GM19099 (cell line): ENCODE data around the gene IRAK1.

Experiments used
- POLR2A ChIP-seq: IDR thresholded peaks from 3 replicates; pipeline ENCODE4 v1.6.1; 2011; ENCODE audit warnings: low read depth; ENCODE audit not compliant: insufficient read length; ENCODE audit errors: extremely low read depth

The IRAK1 gene

GRCh38 chrX:154002215-154002719, 17.4 kb downstream of the IRAK1 start:
- TF ChIP-seq POLR2A = peak; percentile 60

- no peak for TF ChIP-seq POLR2A
Measured at GRCh38 chrX:154000051-154000450, 19.7 kb downstream of the IRAK1 start.

GRCh38 chrX:153999359-154000037, 20.2 kb downstream of the IRAK1 start:
- no peak for TF ChIP-seq POLR2A

GRCh38 chrX:153995504-153995903, 24.2 kb downstream of the IRAK1 start:
- no peak for TF ChIP-seq POLR2A

- no peak for TF ChIP-seq POLR2A
Measured at GRCh38 chrX:153993978-153994377, 25.7 kb downstream of the IRAK1 start.

GRCh38 chrX:153993079-153993478, 26.6 kb downstream of the IRAK1 start:
- TF ChIP-seq POLR2A = no peak

- no peak for TF ChIP-seq POLR2A
Measured at GRCh38 chrX:153992180-153992579, 27.5 kb downstream of the IRAK1 start.

GRCh38 chrX:153991013-153991580, 28.6 kb downstream of the IRAK1 start:
- no peak for TF ChIP-seq POLR2A

GRCh38 chrX:153989973-153990655, 29.6 kb downstream of the IRAK1 start:
- no peak for TF ChIP-seq POLR2A

GRCh38 chrX:153988493-153988892, 31.2 kb downstream of the IRAK1 start:
- TF ChIP-seq POLR2A = no peak

GRCh38 chrX:153984351-153985178, 35.1 kb downstream of the IRAK1 start:
- TF ChIP-seq POLR2A = peak; percentile 37

- TF ChIP-seq POLR2A = no peak
Measured at GRCh38 chrX:153983321-153983801, 36.3 kb downstream of the IRAK1 start.

GRCh38 chrX:153981771-153982533, 37.8 kb downstream of the IRAK1 start:
- TF ChIP-seq POLR2A = no peak

GRCh38 chrX:153981231-153981630, 38.5 kb downstream of the IRAK1 start:
- TF ChIP-seq POLR2A = no peak
